IPS-11a (cell line): ENCODE data around the gene TEK.

ENCODE experiments used
- H3K4me3 ChIP-seq: one replicate; pipeline ENCODE4 v1.5.1; 2013; ENCODE audit warnings: low read depth, low read length, control low read depth

The TEK gene

DNA sequence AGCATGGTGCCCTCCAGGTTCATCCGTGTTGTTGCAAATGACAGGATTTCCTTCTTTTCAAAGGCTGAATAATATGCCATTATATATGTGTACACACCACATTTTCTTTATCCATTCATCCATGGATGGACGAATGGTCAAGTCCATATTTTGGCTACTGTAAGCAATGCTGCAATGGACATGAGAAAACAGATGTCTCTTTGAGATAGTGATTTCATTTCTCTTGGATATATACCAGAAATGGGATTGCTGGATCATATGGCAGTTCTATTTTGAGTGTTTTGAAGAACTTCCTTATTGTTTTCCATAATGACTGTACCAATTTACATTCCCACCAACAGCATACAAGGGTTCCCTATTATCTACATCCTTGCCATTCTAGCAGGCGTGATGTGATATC is 67.9 kb downstream of the TEK start:
- no peak overlapping the region for H3K4me3 ChIP-seq

DNA sequence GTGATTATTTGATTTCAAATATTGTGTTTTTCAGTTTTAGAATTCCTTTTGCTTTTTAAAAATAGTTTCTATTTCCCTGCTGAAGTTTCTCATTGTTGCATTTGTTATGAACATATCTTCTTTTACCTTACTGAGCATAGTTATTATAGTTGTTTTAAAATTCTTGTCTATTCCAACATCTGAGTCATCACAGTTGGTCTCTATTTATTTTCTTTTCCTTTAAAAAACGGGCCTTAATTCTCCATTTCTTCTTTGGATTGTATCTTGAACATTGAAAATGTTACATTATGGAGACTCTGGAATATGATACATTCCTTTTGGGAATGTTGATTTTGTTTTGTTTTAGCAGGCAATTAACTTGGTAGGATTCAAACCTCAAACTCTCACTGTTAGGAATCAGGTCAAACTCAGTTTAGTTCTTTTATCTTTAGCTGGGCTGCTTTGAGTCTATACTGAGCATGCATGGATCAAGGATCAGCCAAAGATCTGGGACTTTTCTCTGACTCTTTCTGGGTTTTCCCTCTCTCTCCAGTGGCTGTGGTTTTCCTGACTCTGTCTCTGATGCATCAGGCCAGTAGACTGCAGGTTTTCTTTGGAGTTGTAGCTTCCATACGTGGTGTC is 70.3 kb downstream of the TEK start:
- H3K4me3 ChIP-seq = no peak overlapping the region

DNA sequence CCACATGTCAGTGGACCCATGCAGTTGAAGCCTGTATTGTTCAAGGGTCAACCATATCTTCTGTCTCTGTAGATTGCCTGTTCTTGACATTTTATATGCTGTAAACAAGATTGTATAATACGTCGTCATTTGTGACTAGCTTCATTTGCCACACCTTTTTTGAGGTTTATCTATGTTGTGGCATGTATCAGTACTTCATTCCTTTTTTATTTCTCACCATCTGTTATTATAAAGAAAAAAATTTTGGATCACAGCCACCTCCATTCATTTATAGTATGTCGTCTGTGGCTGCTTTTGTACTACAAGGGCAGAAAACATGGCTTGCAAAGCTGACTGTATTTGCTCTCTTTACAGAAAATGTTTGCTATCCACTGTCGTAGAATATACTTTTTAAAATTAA is 72.4 kb downstream of the TEK start:
- no peak overlapping the region for H3K4me3 ChIP-seq

DNA sequence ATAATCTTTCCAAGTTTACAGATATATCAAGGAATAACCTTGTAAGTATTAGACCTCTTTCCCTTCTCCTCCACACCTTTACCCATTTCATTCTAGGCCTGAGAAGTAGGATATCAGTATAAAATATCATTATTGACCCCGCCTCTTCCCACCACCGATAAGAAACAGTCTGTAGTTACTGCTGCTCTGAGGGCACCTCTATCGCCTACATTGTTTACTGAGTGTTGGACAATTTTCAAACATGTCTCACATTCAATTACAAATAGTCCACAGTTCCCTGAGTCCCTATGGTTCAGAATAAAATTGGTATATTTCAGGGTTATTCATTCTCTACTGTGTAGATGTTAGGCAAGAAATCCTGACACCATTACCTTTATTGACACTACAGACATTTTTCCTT is 73.4 kb downstream of the TEK start:
- H3K4me3 ChIP-seq = no peak overlapping the region

DNA sequence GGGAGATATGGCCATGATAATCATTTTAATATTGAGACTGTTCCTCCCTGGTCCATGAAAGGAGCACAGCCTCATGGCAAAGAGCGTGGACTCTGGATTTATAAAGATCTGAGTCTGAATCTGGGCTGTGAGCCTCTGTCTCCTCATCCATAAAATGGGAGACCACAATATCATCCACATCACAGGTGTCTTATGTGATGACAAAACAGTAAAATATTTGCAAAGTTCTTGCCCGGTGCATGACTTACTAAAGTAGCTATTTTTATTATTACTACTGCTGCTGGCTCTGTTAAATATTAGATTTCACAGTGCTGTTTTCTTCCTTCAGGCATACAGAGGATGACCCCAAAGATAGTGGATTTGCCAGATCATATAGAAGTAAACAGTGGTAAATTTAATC is 74.1 kb downstream of the TEK start:
- no peak overlapping the region for H3K4me3 ChIP-seq

DNA sequence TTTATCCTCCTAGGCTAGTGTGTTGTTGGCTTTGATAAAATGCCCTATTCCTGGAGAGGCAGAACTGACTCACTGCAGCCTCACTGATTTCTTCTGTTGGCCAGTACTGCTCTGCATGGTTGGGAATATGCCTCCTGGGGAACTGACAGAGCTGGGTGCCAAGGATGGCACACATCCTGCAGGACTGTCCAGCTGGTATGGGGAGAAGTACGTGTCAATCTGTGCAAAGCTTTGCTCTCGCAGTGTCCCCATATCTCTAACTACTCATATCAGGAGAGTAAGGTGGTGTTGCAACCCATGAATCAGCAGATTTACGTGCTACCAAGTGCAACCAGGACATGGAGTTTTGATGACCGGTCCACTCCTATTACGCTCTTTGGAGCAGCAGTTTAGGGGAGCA is 74.7 kb downstream of the TEK start:
- no peak overlapping the region for H3K4me3 ChIP-seq

DNA sequence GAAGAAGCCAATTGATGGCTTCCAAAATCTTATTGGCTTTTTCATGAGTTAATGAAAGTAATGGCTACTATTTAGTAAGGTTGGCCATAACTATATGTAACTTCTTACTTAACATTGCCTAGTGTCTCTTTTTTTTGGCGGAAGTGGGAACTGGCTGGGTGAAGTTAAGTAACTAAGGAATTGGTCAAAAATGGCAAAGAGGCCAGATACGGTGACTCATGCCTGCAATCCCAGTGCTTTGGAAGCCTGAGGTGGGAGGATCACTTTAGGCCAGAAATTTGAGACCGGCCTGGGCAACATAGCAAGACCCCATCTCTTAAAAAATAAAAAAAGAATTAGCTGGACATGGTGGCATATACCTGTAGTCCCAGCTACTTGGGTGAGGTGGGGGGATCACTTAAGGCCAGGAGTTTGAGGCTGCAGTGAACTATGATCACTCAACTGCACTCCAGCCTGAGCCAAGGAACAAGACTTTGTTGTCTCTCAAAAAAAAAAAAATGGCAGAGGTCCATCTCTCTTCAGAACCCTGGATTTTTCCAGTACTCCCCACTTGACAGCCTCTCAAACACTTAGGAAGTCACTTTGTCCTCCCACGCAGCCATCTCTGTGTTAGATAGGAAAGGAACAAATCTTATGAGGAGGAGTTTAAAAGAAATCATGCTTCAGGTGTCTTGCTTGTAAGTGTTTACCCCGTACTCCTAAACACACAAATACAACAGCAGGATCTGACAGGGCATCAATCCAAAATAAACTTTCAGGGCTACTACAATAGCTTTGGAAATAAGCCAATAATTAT is 75.7 kb downstream of the TEK start:
- H3K4me3 ChIP-seq = no peak overlapping the region

DNA sequence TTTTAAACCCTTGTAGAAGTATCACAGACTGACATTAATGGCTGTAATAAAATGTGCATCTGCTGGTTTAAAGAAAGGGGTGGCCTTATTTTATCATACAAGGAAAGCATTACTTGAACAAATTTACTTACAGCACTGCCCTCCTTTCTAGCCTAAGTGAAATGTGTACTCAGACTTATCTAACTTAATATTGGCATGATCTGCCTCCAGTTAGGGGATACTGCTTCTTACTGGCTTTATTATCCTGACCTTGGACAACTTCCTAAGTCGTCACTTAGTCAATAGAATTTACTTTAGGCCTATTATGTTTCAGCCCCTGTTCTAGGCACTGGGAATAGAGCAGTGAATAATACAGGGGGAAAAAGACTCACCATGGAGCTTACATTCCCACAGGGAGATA is 79.4 kb downstream of the TEK start:
- no peak overlapping the region for H3K4me3 ChIP-seq

DNA sequence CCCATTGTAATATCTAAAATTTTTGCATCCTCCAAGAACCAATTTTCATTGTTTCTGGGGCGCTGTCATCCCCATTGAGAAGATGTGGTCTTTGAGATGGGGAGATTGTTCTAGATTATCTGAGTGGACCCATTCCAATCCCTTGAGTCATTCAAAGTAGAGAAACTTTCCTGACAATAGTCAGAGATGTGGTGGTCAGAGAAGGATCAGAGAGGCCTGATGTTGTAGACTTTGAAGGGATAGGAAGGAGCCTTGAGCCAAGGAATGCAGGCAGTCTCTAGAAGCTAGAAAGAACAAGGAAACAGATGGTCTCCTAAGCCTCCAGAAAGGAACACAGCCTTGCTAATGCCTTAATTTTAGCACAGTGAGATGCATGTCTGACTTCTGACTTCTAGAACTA is 80.4 kb downstream of the TEK start:
- no peak overlapping the region for H3K4me3 ChIP-seq

DNA sequence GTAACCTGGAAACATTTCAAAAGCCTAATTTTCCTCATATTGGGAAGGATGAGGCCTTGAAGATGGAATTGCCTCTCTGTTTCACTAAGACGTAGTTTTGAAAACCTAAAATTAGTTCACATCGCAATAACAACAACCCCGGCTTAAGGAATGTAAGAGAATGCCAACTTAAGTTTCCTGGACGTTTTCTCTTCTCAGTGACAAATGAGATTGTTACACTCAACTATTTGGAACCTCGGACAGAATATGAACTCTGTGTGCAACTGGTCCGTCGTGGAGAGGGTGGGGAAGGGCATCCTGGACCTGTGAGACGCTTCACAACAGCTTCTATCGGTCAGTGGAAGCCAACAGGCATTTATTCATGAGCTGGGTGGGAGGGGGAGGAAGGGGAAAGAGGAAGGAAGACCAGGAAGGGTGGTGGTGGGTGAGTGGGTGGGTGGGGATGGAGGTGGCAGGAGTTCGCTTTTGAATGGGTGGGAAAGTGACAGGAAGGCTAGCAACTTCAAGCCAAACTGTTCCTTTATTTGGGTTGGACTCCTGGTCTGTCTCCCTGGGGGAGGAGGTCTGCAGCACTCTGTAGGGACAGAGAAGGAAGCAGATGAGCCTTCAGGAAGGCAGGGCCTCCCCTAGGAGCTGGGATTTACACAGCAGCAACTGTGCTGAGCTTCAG is 83.4 kb downstream of the TEK start:
- H3K4me3 ChIP-seq = no peak overlapping the region

DNA sequence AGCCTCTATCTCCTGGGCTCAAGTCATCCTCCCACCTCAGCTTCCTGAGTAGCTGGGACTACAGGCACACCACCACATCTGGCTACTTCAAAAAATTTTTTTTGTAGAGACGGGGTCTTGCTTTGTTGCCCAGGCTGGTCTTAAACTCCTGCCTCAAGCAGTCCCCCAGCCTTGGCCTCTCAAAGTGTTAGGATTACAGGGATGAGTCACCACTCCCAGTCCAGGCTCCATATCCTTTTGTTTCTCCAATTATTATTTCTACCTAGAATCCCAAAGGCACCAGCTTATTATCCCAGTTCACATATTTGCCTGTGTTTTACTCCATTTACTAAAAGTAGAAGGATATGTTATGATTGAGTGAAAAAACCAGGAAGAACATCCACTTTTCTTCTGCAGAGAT is 84.9 kb downstream of the TEK start:
- H3K4me3 ChIP-seq = no peak overlapping the region

DNA sequence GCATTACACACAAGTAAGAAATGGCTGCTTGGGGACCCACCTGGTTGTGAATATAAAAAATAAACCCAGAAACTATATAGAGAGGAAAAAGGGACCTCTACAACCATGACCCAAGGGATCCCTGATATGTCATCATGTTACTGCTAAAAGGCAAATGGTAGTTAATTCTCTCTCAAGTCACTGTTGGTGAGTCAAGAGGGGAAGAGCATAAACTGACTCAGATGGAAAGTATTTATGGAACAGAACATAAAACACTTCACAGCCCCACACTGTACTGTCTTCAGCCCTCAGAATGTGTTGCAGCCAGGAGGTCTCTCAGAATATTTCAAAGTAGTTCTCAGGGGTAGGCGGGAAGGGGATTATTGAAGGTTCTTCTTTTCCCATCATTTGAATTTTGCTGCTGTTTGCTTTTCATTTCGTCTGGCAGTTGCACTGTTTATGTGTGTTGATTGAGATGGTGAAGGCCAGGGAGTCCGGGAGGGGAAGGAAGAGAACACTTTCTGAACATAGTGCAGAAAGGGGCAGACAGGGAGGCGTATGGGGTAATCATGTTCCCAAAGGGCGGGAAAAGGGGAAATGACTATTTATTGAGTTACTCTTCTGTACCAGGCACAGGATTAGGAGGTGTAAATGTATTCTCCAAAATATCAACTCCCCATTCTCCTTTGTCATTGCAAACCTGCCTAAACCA is 85.5 kb downstream of the TEK start:
- H3K4me3 ChIP-seq = no peak overlapping the region

DNA sequence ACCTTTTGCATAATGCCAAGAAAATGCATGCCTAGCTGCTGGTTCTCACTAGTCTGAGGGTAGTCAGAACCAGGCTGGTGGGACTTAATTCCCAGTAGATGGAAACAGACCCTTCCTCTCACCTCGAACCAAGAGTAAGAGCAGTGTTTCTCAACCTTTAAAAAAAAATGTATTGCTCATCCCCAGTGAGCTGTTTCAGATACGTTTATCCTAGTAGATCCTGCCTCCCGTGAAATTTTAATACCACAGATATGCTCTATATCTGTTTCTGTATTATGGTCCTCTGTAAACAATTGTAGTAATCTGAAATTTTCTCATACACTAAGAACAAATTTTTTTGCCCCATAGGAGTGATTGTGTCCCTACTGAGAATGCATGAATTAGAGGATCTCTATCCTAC is 86.2 kb downstream of the TEK start:
- no peak overlapping the region for H3K4me3 ChIP-seq

DNA sequence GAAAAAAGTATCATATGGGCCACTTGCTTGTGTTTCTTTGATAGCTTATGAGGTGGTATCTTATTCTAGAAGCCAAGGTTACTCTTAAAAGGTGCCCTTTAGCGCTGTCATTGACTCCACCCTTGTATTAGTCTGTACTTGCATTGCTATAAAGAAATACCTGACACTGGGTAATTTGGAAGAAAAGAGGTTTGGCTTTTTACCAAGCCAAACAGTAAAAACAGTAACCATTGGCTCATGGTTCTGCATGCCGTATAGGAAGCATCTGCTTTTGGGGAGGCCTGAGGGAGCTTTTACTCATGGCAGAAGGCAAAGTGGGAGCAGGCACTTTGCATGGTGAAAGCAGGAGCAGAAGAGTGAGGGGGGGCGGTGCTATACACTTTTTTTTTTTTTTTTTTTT is 87.4 kb downstream of the TEK start:
- no peak overlapping the region for H3K4me3 ChIP-seq

DNA sequence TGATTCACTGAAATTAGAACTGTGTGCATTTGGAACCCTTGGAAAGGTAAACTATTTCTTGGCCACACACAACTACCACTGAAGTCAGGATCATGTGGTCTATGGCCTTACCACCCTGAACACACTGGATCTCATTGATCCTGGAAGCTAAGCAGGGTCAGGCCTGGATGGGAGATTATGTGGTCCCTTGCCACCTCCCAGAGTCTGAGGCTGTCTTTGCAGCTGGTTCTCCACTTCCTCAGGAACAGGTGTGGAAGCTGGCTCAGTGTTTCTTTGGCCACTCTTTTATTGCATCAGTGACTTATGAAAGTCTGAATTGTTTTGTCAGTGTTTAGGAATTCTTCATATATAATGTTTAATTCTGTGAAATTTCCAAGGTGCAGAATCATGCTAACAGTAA is 89.2 kb downstream of the TEK start:
- H3K4me3 ChIP-seq = no peak overlapping the region

DNA sequence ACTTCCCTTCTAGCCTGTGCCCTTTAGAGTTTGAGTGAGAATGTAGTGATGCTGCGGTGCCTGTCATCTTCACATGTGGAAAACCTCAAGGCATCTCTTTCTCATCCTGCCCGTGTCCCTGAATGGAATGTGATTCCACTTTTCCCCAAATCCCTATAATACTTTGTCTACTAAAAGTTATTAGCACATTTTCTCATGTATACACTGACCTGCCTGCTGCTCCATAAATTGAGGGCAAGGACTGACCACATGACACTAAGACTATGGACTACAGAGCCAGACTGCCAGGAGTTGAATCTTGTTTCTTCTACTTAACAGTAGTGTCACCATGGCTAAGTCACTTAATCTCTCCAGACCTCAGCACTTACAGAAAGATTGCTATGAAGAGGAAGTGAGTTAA is 93.0 kb downstream of the TEK start:
- no peak overlapping the region for H3K4me3 ChIP-seq

DNA sequence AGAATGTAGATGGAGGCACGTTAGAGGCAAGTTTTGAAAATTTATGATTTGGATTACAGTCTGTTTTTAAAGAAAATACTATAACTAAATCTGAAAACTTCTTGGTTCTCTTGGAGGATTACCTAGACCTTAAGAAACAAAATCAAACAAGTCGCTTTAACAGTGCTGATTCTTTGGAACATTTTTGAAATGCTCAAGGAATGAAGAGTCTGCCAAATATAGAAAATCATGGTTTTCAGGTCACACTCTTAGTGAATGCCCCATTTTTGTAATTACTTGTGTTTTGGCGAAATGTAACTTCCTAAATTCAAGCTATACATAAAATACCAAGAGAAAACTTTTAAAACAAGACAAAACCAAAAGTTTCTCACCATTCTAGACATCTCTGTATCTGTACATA is 94.8 kb downstream of the TEK start:
- no peak overlapping the region for H3K4me3 ChIP-seq

DNA sequence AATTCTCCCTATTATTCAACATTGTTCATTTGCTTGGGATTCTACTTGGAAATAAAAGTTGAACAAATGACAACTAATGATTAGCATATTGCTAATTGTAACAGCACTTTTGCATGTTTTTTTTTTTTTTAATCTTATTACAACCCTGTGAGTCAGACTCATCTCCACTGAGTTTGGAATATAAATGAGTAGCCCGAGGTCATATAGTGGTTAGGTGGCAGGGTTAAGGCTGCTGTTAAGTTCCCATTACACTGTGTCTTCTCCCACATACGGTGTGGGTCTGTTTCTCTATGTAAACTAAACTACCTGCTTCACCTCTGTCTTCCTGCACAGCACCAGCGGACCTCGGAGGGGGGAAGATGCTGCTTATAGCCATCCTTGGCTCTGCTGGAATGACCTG is 95.6 kb downstream of the TEK start:
- no peak overlapping the region for H3K4me3 ChIP-seq

DNA sequence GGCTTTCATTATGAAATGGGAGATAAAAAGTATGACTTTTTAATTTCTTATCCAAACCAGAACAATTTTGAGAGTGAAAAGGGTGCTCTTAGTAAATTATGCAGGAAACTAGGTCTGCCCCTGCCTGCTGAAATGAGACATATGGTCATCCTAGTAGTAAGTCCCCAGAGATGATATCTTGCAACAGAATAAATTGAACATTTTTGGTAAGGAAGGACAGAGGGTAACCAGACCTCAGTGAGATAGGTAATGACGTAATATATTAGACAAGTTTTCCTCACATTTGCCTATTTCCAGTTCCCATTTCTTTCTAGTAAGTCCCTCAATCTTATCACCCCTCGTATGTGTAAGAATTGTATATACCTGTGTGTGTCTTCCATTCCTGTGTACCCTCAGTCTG is 96.2 kb downstream of the TEK start:
- no peak overlapping the region for H3K4me3 ChIP-seq

DNA sequence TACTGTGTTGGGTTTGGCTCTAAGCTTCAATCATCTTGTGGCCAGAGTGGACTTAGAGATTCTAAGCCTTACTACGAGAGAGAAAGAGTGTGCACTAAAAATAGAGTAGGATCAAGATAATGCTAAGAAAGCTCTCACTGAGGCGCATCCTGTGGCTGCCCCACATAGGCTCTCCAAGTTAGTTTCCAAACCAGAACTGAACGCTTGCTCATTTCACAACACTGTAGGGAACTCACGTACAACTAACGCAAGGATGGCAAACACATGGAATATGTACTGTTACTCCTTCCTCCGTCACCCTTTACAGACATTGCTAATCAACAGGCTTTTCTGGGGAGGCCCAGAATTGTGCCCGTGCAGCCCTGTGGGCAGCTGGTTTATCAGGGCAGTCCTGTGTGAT is 97.0 kb downstream of the TEK start:
- H3K4me3 ChIP-seq = no peak overlapping the region

DNA sequence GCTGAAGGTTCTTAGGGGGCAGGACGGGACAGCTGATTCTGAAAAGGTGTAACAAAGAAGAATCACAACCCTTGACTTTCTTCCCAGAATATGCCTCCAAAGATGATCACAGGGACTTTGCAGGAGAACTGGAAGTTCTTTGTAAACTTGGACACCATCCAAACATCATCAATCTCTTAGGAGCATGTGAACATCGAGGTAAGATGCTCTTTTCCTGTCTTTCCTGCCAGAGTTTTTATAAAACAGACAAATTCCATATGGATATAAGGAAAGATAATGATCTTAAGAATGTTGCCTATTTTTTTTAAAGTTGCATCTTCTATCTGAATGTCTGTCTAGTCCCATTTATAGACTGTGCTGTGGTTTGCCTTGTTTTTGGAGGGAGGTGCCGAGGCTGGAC is 100.0 kb downstream of the TEK start:
- no peak overlapping the region for H3K4me3 ChIP-seq

DNA sequence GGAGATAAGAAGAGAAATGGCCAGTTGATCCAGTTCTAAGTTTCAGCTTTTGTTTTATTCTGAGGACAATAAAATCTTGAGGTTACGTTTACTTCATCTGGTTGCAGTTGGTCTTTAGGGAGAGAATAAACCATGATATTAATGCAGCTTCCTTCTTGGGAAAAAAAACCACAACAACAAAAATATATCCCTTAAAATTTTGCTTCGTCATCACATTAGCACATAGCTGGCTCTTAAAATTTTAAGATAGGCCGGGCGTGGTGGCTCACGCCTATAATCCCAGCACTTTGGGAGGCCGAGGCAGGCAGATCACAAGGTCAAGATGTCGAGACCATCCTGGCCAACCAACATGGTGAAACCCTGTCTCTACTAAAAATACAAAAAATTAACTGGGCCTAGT is 101.6 kb downstream of the TEK start:
- no peak overlapping the region for H3K4me3 ChIP-seq
